ENCODE data around the gene SNRPD2.
A peak's percentile ranks its signal among the peaks of the same experiment; 100 is the strongest.

SNRPD2 gene

GRCh38 chr19:45653634-45654033, 38.1 kb downstream of the SNRPD2 start:
- DNase-seq, result no peak

- DNase-seq, result no peak
Observed at GRCh38 chr19:45650722-45651121, 41.0 kb downstream of the SNRPD2 start.

- DNase-seq, result no peak
Observed at GRCh38 chr19:45646345-45646698, 45.4 kb downstream of the SNRPD2 start.

GRCh38 chr19:45645631-45646344, 46.0 kb downstream of the SNRPD2 start:
- no peak for DNase-seq

- no peak for DNase-seq
Observed at GRCh38 chr19:45645068-45645630, 46.6 kb downstream of the SNRPD2 start.

- no peak for DNase-seq
Observed at GRCh38 chr19:45643927-45644771, 47.6 kb downstream of the SNRPD2 start.

- peak; percentile 70 for DNase-seq
Observed at GRCh38 chr19:45643024-45643926, 48.5 kb downstream of the SNRPD2 start.

- DNase-seq, result peak; percentile 89
Observed at GRCh38 chr19:45641274-45642105, 50.3 kb downstream of the SNRPD2 start.

- no peak for DNase-seq
Observed at GRCh38 chr19:45640849-45641273, 50.9 kb downstream of the SNRPD2 start.

- DNase-seq, result no peak
Observed at GRCh38 chr19:45638930-45639729, 52.6 kb downstream of the SNRPD2 start, which contains the start of gene EML2. TSS of gene EML2 (minus strand) at chr19:45639397. CDS start at chr19:45639376, 21 bp downstream.

- DNase-seq, result no peak
Observed at GRCh38 chr19:45637890-45638667, 53.7 kb downstream of the SNRPD2 start.

All from KG1 (cell line).